Ureter (tissue), 1 donor: ENCODE measurements around the gene CNTNAP2. TPM values are rescaled to one million over a fixed set of nuclear protein-coding genes. Genes with fewer than 3 reads are reported as not detected.
A peak's percentile ranks its signal among the peaks of the same experiment; 100 is the strongest.

Experiments
- DNase-seq: peaks from one replicate; pipeline ENCODE4 v3.0.0-alpha.2; 2020; ENCODE audit warnings: low spot score
- total RNA-seq: library from RNA; stranded (reverse); gene quantifications from one replicate; pipeline ENCODE4 v1.2.4, GENCODE V29; 2023
- donor health status: DM: yes; HTN: yes; CAD: no.

CNTNAP2 gene
- total RNA-seq, 1 donor from 2014 or later: 0.21 TPM

DNA sequence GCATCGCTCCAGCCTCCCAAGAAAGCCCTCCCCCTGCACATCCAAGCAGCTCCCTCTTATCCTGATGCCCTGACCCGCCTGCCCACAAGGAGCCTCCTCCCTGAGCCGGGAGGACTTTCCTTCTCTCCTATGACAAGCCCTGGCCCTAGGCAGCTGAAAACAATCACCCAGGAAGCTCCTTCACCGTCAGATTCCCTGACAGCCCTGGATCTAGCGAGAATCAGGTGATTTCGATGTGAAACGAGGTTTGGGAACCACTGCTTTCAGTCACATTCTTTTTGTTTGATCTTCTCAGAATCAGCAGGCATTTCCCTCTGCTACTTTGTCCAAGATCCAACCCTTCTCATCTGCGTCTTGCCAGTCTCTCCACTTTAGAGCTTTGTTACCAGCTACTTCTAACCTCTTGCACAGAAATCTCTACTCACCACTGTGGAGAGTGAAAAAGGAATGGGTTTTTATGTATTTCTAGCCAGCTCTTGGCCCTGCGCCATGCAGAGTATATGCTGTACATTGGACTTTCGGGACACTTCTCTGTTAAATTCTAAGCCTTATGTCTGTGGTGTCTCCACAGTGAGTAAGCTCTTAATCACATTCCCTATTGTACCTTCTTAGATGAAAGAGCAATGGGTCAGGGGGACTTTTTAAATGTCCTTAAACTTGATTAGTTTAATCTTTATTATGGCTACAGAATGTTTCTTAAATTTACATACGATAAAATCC lies 2220.8 kb downstream of the CNTNAP2 start:
- DNase-seq: no peak

DNA sequence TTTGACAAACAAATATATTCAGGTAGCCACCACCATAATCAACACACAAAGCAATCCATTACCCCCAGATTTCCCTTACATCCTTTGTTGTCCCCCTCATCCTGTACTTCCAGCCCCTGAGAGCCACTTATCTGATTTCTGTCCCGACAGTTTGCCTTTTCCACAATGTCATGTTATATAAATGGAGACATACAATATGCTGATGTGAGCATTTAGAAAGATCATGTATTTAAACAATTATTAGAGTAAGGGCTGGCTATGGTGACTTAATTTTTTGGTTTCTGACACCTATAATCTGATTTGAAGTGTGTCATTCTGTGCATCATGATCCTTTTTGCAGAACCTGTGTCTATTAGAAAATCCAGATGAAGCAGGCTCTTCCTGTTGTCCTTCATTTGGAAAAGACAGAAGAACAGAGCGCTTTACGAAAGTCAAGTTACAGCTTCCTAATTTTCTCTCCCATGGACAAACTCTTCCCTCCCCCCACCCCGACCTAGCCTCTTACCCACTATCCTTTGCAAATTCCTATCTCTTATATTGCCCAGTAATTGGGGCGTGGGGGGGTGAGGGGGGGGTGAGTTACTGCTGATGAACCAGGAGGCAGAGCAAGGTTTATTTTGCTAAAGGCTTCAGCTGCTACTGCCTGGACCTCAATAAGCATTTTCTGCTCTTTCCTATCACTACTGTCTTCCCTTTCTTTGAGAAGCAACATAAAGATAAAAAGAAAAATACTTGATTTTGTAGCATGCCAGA lies 2221.6 kb downstream of the CNTNAP2 start:
- DNase-seq: no peak

DNA sequence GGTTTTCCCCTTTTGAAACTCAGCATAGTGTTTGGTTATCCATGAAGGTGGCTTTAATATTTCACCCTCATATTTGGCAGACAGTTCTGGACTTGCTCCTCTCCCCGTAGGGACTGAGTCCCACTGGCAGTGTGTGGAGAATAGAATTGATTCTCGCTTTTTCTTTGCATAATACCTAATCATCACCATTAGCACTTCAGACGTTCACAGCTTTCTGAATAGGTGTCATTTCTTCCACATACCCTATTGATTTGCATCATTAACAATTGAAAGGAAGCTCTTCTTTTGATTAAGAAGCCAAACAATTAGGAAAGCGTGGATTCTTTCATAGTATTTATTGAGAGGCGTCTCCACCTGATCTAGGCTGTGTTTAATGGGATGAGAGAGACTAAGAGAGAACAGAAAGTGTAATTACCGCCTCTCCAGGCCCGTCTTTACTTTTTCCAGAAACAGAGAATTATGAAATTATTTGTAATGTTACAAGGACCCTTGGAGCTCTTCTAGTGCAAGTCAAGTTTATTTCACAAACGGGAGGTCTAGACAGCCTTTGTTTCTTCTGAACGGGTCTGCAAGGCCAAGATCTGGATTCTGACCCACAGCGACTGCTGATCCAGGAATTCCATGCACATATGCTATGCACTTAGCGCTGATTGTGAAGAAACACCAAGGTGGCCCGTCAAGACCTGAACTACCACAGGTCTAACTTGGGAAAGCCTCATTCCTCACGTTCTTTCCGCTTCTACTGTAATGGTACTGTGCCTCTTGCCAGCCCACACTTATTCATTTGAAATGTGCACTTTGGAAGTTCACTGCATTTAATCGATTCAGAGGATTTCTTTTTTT lies 2224.1 kb downstream of the CNTNAP2 start:
- no peak for DNase-seq

DNA sequence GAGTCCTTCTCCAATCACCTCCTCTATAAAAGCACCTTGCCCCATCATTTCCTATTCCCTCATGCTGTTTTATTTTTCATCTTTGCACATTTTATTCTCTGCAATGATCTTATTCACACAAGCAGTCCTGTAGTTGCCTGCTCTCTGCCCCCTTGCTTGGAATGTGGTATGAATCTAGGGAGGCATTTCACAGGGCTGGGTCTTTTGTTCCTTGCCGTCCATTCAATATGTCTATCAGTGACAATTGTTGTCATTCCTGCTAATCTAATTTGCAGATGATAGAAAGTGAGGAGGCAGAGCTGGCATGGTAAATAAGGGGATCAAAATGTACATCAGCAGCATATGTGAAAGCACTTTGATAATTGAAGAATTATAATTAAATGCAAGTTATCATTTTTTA lies 2227.8 kb downstream of the CNTNAP2 start:
- no peak for DNase-seq

DNA sequence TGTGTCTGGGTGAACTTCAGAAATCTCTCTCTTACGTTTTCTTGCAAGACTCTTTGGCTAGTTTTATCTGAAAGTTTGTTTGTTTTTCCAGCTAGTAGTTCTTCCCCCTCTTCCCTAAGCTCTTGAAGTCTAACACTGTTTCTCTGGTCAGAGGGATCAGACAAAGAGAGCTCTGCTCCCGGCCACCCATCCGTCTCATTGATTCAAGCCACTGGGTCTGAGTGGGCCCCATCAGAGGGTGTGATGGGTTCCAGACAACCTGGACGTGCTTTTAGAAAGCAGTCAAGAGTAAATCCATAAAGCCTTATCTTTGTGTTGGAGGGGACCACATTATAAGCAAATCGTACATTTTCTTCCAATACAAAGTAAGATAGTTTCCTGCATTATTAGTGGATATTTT lies 2231.4 kb downstream of the CNTNAP2 start:
- no peak for DNase-seq

DNA sequence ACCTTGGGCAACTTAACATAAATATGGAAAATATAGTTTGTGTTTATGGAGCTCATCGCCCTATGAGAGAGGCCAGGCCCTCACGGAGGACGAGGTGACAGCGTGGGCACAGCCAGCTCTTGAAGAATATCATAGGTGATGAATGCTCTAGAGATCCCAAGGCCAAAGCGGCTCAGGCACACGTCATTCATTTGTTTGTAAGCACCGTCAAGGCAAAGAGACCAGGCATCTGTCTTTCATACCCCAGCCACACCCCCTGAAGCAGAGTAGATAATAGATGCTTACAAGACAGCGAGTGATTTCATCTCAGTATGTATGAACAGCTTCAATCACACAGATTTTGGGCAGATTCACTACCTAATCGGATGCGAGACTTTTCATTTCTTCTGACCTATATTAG lies 2231.9 kb downstream of the CNTNAP2 start:
- DNase-seq: no peak

DNA sequence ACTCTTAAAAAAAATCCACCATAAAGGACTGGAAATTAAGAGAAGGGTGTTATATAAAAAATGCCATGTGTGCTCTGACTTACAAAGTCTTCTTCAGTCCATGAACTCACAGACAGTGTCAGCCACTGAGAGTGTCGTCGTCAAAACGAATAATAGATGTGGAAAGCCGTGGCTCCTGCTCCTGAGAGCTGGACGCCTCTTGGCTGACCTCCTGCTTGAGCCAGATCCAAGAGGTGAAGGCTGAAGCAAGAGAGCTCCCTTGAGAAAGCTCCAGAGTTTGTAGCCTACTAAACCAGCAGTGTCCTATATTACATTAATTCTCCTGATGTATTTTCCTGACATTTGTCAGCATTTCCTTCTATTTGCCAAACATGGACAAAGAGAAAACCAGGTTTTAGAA lies 2239.7 kb downstream of the CNTNAP2 start:
- DNase-seq: peak; percentile 49

DNA sequence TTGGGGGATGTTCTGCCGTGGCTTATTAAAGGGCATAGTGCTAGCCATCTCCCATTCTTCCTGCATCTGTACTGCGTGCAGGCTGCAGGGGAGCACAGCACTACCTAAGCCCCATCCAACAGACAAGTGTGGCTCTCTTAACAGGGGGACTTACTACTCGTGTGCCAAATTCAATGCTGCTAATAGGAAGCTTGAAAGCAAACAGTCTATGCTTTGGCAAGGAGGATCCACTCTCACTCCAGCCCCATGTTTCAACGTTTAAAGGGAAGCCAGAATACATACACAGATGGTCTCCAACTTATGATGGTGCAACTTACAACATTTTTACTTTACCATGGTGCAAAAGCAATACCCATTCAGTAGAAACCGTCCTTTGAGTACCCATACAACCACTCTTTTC lies 2245.9 kb downstream of the CNTNAP2 start:
- no peak for DNase-seq

DNA sequence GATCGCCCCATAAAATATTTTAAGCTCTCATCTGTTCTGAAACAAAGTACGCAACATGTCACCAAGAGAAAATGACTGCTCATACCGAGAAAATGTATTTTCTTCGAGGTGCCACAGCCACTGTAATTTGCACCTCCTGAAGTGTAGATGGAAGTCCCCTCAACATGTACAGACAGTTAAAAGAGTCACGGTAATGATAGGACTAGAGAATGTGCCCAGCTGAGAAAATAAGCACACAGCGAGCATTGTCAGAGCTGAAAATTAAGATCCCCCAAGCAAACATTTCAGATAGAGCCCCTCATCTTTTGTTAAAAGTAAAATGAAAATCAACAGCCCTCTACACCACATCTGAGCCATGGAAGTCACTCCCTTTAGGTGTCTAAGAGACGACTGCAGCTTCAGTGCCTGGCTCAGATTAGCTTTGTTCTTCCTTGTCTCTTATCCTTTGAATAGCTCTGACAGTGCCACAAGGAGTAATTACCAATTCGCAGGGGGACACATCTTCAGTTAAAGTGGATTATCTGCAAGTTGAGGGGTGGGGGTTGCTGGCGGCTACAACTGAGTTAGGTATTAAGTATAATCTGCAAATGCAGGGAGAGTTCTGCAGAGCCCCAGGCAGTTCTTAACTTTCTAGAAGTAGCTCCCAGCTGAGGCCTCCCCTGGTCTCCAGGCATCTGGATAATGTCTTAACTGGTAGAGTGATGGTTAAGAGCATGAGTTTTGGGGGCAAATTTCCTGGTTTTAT lies 2251.3 kb downstream of the CNTNAP2 start:
- DNase-seq: no peak

DNA sequence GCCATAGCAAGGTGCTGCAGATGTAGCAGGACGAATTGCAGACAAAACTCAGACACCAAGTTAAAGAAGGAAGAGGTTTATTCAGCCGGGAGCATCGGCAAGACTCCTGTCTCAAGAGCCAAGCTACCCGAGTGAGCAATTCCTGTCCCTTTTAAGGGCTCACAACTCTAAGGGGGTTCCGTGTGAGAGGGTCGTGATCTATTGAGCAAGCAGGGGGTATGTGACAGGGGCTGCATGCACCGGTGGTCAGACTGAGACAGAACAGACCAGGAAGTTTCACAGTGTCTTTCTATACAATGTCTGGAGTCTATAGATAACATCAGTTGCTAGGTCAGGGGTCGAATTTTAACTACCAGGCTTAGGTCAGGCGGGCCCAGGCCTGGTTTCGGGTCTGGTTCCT lies 2252.0 kb downstream of the CNTNAP2 start:
- DNase-seq: no peak

DNA sequence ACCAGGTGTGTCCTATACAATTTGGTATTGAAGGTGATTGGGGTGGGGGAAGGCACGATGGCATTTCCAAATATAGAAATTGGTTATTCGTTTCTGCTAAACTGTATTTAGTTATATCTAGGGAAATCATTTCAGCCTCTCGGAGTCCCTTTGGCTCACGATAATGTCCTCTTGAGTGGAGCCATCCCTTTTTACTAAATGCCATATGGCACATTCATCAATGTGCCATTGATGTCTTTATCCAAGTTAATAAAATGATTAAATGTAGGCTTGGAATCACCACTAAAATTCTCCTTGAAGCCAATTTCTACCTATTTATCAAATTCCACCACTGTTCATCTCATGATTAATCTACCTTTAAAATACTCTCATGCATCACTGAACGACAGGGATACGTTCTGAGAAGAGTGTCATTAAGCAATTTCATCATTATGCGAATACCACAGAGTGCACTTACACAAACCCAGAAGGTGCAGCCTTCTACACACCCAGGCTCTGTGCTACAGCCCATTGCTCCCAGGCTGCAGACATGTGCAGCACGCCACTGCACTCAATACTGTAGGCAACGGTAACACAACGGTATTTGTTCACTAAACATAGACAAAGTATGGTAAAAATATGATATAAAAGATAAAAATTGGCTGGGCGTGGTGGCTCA lies 2254.8 kb downstream of the CNTNAP2 start:
- DNase-seq: no peak

DNA sequence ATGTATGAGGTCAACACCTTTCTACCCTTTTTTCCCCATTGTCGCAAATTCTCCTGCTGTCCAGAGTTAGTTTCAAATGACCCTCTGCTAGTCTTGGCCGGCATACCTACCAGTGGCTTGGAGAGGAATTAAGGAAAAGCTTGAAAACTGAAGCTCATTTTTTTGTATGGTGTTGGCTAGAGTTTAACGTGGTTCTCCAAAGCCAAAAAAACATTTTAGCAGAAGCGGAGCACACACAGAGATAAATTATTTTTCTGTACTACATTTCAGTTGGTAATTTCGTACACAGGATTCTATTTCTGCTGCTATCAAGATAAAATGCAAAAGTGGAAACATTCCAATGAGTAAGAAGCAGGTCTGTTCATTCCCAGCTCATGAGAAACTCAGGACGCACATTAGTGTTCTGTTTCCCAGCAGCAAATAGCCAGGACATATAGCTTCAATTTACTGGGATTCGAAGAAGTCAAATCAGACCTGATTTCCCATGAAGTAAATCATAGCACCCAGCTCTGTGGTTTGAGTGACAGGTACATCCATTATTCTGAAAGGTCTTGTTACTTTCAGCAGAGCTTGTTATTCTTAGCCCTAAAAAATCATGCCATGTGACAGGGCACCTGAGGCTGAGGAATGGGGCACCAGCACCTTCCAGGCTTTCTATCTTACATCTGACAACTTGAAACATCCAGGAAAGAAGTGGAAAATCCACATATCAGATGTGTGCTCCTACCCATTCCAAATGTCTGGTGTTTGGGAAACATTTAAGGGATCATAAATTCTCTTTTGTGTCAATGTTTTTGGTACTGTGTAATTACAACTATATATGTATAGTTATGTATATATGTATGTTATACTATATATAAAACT lies 2258.0 kb downstream of the CNTNAP2 start:
- DNase-seq: no peak

DNA sequence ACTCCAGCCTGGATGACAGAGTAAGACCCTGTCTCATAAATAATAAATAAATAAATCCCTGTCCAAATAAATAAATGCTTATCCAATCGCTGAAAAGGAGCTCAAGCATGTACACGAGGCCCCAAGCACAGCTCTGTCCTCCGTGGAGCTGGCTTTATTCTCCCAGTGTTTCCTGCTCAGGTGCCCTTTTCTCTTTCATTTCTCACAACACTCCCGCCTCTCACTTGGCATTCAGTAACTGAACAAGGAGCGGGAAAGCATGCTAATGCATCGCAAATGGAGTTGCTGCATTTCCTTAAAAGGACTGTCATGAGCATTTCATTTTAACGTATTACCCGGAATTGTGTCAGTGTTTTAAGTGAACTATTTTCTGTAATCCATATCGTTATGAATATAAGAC lies 2263.1 kb downstream of the CNTNAP2 start:
- no peak for DNase-seq

DNA sequence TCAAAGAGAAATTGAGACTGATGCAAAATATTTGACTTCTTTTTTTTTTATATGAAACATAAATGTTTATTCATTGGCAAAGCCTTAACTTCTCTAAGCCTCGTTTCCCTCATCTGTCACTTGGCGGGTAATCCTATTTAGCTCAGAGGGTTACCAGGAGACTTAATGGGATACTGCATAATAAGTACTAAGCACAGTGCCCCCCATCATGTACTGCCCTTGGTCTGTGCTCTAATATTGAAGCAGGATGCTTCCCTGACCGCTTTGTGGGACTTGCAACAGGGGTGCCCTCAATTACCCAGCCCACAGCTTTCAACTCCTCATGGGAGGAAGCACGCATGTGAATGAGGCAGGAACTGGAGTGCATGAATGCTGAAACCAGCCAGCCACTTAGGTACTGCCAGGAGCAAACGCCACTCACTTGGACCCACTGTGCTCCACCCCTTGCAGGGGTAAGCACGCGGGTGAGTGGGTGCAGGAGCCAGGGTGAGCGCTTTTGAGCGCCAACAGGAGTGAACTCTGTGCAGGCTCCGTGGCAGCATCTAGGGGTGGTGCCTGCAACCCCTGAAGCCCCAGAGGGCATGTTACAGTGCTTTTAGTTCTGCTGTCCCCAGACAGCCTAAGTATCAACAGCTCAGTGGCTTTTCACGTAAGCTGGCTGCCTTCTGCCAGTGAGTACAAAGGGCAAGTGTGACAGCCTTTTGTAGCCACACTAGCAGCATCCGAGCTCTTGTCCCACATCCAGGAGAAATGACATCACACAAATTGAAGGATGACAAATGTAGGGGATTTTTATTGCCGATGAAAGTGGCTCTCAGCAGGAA lies 2264.2 kb downstream of the CNTNAP2 start:
- no peak for DNase-seq

DNA sequence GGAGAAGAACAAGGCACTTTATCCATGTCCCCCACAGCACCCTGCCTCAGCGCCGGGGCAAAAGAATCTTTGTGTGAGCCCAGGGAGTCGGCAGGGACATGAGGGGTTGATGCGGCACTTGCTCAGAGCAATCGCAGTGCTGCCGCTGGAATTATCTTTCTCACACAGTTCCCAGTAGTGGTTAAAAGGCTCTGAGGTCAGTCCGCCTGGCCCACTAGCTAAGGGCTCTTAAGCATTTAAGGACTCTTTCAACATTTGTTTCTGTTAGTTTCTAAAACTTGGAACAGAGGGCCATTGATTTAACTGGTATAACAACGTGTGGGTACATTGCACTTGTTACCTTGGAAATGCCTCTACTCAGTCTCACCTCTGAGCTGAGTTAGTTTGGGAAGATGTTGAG lies 2266.0 kb downstream of the CNTNAP2 start:
- no peak for DNase-seq

DNA sequence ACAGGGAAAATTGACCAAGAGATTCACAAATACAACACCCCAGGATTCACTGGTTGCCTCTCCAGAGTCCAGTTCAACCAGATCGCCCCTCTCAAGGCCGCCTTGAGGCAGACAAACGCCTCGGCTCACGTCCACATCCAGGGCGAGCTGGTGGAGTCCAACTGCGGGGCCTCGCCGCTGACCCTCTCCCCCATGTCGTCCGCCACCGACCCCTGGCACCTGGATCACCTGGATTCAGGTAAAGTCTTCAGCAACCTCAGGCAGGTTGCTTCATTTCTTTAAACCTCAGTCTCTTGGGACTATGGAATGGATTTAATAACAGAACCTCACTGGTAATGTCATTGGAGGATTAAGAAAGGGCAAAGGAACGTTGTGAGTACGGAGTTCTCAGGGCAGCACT lies 2267.1 kb downstream of the CNTNAP2 start:
- DNase-seq: no peak

DNA sequence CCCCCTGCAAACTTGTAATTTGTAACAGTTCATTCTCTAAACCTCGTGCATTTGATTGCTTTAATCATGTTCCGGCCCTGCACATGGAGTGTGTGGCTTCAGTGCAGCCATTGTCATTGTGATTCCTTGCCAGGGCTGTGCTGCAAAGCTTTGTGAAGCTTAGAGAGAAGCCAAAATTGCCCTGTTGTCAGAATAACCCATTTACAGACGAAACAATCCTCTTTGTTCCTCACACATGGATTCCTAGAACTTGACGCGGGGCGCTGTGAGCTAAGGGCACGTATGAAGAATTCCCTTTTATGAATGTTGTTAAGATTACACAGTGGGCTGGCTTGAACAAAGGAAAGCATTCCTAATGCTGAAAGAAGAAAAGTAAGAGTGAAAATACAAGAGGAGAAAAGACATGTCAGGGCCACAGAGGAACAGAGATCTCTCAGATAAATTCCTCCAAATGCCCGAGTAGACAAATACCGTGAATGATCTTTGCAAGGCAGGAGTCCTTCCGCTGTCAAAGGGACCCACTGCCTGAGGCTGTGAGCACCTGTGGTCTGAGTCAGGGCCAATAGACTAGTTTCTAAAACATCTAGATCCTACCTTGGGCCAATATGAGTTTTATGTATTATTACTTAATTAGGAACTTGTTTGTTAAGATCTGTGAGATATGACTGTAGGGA lies 2268.5 kb downstream of the CNTNAP2 start:
- no peak for DNase-seq

DNA sequence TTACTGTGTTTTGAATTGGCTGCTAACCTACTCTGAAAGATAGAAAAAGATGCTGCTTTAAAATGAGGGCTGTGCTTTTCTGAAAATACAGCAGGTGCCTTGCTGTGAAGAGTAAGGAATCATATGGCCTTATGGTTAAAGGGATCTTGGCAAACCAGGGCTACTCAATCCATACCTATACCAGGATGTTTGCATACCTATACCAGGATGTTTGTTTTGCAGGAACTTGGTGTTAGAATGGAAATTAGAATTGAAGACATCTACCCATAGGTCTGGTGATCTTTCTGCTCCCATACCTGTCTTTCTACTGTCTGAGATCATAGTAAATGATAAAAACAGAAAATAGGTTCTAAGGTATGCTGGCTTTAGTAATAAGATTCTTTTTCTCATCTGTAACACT lies 2273.8 kb downstream of the CNTNAP2 start:
- no peak for DNase-seq

DNA sequence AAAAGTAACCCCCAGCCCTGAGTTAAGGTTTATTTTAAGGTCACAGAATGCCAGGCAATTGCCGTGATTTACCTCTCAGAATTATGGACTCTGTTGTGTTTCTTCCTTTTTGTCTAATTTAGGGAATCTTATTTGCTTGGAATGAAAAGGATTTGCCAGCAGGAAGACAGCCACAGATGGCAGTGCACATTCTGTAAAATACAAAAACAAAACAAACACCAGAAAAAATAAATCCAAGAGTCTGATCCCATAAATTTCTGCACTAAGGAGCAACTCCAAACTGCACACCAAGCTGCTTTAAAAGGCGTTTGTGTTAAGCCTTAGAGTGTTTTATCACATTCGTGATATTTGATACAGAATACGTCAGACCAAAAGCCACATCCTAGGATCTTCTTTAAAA lies 2275.0 kb downstream of the CNTNAP2 start:
- no peak for DNase-seq
